GM23338 (cell line): ENCODE measurements around the gene PAH.

Source experiments
- CREB1 ChIP-seq: fragments of 250-450 bp; sonication (Bioruptor Pico); IDR thresholded peaks from 2 replicates; pipeline ENCODE4 v1.5.0; 2020; ENCODE audit warnings: low read depth, mild to moderate bottlenecking, moderate library complexity
- EZH2 ChIP-seq: fragments of 200-600 bp; sonication (generic); IDR thresholded peaks from one replicate; pipeline ENCODE4 v1.8.0; 2017; ENCODE audit warnings: antibody characterized with exemption, mild to moderate bottlenecking, low read depth; ENCODE audit not compliant: unreplicated experiment
- EZH2phosphoT487 ChIP-seq: fragments of 200-600 bp; sonication (generic); IDR thresholded peaks from one replicate; pipeline ENCODE4 v1.8.1; 2018; ENCODE audit warnings: antibody characterized with exemption; ENCODE audit not compliant: unreplicated experiment
- JUNB ChIP-seq: IDR thresholded peaks from one replicate; pipeline ENCODE4 v1.6.1; 2016; ENCODE audit warnings: antibody characterized with exemption; ENCODE audit not compliant: unreplicated experiment
- POLR2AphosphoS5 ChIP-seq: IDR thresholded peaks from 2 replicates; pipeline ENCODE4 v1.6.1; 2016; ENCODE audit warnings: antibody characterized with exemption, low read depth
- TF ChIP-seq, protein P1 (sequence below), 2 experiments: fragments of 200-600 bp in 1 of 2; sonication (generic) in 1 of 2; conservative IDR thresholded peaks; 2 replicates each; pipeline versions ENCODE4 v1.5.1 to v1.6.1; 2016 to 2017; ENCODE audit warnings: antibody characterized with exemption in 2 of 2, low read depth in 2 of 2, mild to moderate bottlenecking in 2 of 2, moderate library complexity in 1 of 2
- TF ChIP-seq, protein P2 (sequence below): IDR thresholded peaks from one replicate; pipeline ENCODE4 v1.6.1; 2018; ENCODE audit warnings: antibody characterized with exemption; ENCODE audit not compliant: unreplicated experiment

DNA sequence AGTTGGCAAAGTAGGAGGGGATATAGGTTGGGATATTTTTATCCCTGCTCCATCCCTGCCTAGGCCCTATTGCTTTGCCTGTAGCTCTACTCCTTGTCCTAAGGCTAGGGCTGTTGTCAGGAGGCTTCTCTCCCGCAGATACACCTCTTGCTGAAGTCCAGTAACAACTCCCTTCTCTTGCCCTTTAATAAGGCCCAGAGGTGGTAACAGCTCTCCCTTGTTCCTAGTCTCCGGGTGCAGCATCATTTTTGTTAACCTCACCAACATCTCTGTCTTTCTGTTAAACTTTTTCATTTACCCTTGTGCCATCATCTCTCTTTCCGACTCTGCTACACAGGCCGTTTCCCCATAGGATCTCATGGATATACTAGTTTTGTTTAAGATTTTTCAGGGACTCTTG lies 46.8 kb upstream of the PAH start:
- TF ChIP-seq, protein P1, sequence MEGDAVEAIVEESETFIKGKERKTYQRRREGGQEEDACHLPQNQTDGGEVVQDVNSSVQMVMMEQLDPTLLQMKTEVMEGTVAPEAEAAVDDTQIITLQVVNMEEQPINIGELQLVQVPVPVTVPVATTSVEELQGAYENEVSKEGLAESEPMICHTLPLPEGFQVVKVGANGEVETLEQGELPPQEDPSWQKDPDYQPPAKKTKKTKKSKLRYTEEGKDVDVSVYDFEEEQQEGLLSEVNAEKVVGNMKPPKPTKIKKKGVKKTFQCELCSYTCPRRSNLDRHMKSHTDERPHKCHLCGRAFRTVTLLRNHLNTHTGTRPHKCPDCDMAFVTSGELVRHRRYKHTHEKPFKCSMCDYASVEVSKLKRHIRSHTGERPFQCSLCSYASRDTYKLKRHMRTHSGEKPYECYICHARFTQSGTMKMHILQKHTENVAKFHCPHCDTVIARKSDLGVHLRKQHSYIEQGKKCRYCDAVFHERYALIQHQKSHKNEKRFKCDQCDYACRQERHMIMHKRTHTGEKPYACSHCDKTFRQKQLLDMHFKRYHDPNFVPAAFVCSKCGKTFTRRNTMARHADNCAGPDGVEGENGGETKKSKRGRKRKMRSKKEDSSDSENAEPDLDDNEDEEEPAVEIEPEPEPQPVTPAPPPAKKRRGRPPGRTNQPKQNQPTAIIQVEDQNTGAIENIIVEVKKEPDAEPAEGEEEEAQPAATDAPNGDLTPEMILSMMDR (conservative IDR thresholded peaks at IDR 0.05; ENCODE audit: low read depth in 2 of 2): no peak
- TF ChIP-seq EZH2: no peak
- TF ChIP-seq, protein P2, sequence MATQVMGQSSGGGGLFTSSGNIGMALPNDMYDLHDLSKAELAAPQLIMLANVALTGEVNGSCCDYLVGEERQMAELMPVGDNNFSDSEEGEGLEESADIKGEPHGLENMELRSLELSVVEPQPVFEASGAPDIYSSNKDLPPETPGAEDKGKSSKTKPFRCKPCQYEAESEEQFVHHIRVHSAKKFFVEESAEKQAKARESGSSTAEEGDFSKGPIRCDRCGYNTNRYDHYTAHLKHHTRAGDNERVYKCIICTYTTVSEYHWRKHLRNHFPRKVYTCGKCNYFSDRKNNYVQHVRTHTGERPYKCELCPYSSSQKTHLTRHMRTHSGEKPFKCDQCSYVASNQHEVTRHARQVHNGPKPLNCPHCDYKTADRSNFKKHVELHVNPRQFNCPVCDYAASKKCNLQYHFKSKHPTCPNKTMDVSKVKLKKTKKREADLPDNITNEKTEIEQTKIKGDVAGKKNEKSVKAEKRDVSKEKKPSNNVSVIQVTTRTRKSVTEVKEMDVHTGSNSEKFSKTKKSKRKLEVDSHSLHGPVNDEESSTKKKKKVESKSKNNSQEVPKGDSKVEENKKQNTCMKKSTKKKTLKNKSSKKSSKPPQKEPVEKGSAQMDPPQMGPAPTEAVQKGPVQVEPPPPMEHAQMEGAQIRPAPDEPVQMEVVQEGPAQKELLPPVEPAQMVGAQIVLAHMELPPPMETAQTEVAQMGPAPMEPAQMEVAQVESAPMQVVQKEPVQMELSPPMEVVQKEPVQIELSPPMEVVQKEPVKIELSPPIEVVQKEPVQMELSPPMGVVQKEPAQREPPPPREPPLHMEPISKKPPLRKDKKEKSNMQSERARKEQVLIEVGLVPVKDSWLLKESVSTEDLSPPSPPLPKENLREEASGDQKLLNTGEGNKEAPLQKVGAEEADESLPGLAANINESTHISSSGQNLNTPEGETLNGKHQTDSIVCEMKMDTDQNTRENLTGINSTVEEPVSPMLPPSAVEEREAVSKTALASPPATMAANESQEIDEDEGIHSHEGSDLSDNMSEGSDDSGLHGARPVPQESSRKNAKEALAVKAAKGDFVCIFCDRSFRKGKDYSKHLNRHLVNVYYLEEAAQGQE: no peak
- TF ChIP-seq POLR2AphosphoS5: no peak
- no peak for TF ChIP-seq JUNB
- no peak for TF ChIP-seq CREB1 (CRISPR knock-in tag)
- TF ChIP-seq EZH2phosphoT487: no peak
